ENCODE results near the gene TAS2R41.
"Not testable (repeated sequence)": the region's sequence is repeated elsewhere in the genome, so short reads cannot be mapped to it uniquely, and the experiment has no call there.

TAS2R41 gene

DNA sequence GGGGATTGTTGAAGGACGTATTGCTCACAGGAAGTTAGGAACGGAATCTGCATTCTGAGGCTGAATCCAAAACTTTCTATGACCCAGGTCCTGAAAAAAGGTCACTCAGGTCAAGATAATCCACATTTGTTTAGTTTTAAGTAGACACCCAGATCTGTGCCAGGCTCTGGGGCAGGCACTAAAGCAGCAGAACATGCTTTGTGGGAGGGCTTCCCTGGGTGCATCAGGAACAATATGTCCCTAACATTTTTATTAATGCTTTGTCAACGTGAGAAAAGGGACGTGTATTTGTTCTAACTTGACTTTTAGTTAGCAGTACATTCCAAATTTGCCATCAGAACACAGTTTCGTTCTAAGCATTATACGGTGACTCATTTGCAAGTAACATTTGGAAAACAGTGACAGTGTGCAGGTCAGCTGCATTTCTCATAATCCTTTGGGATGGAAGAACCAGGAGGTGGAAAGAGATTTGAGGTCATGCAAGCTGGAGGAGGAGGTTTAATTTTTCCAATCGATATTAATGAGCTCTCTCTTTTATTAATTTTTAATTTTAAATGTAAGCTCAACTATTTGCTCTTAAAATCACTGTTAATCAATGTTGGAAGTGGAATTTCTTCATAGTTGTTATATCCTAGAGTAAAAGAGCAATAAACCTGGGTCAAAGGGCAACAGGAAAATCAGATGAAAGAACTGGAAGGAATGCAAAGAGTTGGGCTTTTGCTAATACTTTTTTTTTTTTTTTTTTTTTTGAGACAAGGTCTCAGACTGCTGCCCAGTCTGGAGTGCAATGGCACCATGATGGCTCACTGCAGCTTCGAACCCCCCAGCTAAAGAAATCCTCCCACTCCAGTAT is 35.0 kb downstream of the TAS2R41 start:
- DNase-seq (ENCODE audit: extremely low spot score, insufficient read length, low read depth) (no peak), FAIRE-seq (no peak)

DNA sequence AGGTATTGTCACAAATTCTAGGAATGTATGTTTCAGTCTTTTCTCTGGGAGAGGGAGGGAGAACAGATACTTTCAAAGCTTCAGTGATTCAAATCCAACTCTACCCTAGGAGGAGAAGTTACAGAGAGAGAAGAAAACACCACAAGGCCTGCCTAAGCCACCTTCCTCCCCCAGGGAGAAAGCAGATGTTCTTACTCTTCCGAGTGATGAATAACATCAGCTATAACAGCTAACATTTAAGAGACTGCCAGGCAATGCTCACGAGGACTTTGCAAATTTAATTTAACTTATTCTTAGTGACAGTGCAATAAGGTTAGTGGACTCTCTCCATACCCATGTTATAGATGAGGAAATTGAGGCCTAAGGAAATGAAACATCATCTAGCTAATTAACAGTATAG is 36.8 kb downstream of the TAS2R41 start:
- no peak for FAIRE-seq

DNA sequence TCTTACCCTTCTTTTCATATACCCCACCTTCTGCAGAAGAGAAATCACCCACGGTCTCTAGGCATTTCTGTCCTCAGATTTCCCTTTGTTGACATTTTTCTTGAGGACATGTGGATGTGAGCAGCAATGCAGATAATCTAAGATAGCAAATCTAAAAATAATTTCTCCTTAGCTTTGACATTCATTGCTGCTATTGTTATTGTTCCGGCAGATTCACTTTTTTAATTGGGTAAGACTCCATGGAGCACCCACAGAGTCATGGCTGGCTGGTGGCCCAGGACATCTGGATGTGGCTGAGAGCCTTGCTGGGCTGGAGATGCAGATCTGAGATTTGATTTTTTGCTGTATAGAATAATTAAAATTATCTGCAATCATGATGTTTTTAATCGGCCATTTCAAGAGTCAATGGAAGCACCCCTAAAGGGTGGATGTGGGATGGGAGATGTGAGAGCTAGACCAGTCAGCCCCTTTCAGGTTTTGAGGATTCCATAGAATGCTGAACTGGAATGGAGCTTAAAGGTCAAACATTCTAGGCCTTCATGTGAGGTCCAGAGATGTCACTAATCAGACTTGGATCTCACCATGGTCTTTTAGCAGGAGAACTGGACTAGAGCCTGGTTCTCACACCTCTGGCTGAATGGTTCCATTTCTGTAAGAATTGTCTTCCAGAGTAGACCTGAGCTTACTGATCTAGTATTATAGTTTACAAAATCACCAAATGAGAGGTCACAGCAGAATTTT is 37.5 kb downstream of the TAS2R41 start:
- no peak for DNase-seq (ENCODE audit: extremely low spot score, insufficient read length, low read depth)
- FAIRE-seq = no peak

More for the DNA sequence above, 36.8 kb downstream of the TAS2R41 start:
- DNase-seq (ENCODE audit: extremely low spot score, insufficient read length, low read depth) = no peak

DNA sequence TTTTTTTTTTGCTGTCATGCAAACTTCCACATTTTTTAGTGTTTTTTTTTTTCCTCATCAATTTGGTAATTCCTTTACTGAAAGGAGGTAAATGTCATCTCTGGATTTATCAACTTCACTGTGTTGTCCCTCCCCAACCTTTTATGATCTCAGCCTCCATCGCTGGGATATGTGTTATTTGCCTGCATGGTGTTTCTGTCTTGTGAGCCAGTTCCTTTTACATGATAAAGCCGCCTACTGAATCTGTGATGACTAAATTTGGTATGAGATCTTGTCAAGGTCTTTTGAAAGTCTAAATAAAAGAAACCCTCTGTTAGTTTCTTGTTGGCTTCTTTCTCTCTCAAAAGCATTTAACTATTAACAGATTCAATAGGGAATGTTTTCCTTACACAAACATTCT is 39.3 kb downstream of the TAS2R41 start:
- DNase-seq (ENCODE audit: extremely low spot score, insufficient read length, low read depth) (no peak), FAIRE-seq (no peak)

DNA sequence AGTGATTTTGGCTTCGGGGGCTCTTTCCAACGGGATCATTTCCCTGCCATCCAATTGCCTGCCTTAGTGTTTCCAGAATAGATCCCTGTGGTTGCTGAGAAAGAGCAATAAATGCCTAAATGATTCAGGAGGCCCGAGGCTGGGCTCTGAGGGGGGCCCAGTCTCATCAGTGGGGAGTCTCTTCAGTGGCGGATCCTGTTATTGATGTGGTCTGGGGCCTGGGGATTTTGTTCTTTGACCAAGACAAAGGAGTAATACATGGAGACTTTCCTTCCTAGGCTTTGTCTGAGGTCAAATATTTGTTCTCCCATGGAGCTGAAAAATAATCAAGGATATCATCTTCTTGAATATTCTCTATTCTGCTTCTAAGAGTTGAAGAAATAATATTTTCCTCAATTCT is 40.8 kb downstream of the TAS2R41 start:
- FAIRE-seq = no peak
- no peak for DNase-seq (ENCODE audit: extremely low spot score, insufficient read length, low read depth)

DNA sequence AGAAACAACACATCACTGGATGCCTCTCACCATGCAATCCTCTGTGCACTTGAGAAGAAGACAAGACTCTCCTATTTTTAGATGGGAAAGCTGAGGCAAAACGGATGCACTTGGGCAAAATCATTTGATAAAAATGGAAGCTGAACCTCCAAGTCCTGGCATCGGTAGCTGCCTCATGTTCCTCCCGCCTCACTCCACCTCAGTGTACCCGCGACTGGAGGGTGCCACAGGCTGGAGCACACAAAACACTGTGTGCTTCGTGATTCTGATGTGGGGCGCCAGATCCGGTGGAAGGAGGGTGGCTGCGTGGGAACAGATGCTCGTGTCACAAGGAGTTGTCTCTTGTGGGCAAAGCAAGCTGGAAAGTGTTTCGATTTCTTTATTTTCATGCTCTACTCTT is 41.3 kb downstream of the TAS2R41 start:
- DNase-seq (ENCODE audit: extremely low spot score, insufficient read length, low read depth) (no peak), FAIRE-seq (no peak)

DNA sequence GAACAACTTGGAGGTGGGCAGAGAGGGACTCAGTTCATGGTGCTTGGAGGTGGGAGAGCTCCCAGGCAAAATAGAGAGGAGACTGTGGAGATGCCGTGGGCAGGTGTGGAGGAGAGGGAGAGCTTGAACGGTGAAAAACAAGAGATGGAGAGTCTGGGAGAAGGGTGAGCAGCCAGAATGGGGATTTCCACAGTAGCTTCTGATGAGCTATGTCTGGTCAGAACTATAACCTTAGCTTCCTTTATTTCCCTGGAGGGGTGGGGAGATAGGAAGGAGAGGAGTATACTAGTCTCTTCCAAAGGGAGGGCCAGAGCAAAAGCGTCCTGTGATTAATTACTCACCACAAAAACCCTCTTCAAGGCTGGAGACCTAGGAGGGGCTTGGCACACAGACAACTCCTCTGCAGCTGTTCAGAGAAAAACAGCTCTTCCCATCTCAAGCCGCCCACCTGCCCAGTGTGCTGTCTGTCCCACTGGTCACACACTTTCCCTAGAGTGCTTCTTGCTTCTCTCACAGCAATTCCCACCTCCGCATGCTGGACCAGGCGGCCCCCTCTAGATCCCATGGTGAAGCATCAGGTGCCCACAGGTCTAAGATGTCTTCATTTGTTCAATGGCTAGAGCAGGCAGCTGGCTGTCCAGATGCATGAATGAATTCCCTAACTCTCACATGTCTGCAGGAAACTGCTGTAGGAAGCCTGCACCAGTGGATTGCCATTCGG is 41.9 kb downstream of the TAS2R41 start:
- FAIRE-seq (no peak), DNase-seq (ENCODE audit: extremely low spot score, insufficient read length, low read depth) (no peak)

DNA sequence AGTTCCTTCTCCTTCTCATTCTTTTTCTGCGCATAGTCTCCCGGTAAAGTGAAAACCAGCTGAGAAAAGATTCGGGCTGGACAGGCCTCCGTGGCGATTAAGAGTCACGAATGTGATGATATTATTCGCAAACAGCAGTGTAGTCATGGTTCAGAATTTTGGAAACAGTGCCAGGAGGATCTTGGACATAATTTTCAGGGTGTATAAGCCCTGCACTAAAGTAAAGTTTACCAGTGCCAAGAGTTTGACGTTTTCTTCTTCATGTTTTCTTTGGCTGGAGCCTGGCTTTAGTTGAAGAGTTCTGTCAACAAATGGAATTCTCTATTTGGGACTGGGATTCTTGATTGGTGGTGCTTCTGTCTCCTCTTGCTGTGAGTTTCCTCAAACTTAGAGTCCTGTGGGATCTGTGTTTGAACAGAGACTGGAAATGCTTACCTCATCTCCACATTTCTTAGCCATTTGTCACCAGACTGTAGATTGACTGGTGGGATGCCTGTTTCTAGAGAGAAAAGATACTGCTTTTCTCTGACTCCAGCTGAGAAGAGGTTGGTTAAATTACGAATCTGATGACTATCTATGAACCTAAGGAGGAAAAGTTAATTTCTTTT is 44.7 kb downstream of the TAS2R41 start:
- FAIRE-seq; DNase-seq (ENCODE audit: extremely low spot score, insufficient read length, low read depth): not testable (repeated sequence)

Measured in GM18507 (cell line).